Erythroblast (primary cell): Measurements from ENCODE around the gene PLEKHN1.

Experiments
- GATA1 ChIP-seq: IDR thresholded peaks from 2 replicates; pipeline ENCODE4 v1.6.1; 2011; ENCODE audit warnings: low read depth, mild to moderate bottlenecking, control low read depth, low read length, moderate library complexity
- POLR2A ChIP-seq: IDR thresholded peaks from 2 replicates; pipeline ENCODE4 v1.6.1; 2011; ENCODE audit warnings: mild to moderate bottlenecking, low read length

GRCh38 chr1:927748-928147 lies 38.5 kb upstream of the PLEKHN1 start:
- TF ChIP-seq POLR2A (no peak), GATA1 (no peak)
